GM20000 (cell line): Measurements from ENCODE around the gene ADGRL1.
"Not testable (repeated sequence)": the region's sequence is repeated elsewhere in the genome, so short reads cannot be mapped to it uniquely, and the experiment has no call there.

Source experiments
- DNase-seq: peaks from one replicate; pipeline ENCODE4 v3.0.0; 2012; ENCODE audit warnings: low spot score
- CTCF ChIP-seq: IDR thresholded peaks from 2 replicates; pipeline ENCODE4 v1.5.1; 2012; ENCODE audit warnings: mild to moderate bottlenecking, control low read depth; ENCODE audit errors: extremely low read depth, missing control alignments

The ADGRL1 gene

DNA sequence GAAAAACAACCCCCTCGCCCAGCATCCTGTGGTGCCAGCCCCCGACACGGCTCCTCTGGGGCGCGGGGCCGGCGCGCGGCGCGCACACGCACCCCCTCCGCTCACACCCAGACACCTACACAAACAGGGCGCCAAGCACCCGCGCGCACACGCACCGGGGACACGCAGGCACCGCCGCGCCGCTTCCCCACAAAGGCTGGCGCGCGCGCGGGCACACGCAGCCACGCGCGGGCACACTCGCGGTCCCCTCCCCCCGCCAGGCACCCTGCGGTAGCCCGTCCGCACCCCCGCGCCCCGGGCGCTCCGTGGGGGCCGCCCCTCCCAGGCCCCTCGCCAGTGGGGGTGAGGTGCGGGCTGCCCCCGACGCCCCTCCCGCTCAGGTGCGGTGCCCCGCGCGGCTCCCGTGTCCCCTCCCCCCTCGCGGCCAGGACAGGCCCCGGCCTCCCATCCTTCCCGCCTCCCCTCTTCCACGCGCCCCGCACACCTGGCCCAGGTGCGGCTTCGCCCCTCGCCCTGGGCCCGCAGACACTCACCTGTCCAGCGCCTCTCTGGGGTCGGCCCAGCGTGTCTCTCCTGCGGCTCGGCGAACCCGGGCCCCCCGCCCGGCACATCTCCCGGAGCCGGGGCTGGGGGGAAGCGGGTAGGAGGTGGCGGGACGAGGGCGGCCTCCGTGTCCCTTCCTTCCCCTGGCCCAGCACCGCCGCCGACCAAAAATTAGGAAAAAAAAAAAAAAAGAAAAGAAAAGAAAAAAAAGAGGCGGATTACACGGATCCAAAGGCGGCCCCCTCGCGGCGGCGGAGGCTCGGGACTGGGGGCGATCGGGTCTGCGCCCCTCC, at the start of gene ADGRL1:
TSS of gene ADGRL1 (minus strand) at position 718 of the 836 bp plus-strand sequence. CDS start 22,567 bp downstream, outside the sequence.
- not testable (repeated sequence) for DNase-seq

GRCh38 chr19:14255316-14255715, 49.3 kb upstream of the ADGRL1 start:
- DNase-seq, result not testable (repeated sequence)

- not testable (repeated sequence) for DNase-seq
These were observed 48.0 kb upstream of the ADGRL1 start for GRCh38 chr19:14253822-14254599.

- DNase-seq, result not testable (repeated sequence)
These were observed 46.2 kb upstream of the ADGRL1 start for GRCh38 chr19:14252136-14252535.

DNA sequence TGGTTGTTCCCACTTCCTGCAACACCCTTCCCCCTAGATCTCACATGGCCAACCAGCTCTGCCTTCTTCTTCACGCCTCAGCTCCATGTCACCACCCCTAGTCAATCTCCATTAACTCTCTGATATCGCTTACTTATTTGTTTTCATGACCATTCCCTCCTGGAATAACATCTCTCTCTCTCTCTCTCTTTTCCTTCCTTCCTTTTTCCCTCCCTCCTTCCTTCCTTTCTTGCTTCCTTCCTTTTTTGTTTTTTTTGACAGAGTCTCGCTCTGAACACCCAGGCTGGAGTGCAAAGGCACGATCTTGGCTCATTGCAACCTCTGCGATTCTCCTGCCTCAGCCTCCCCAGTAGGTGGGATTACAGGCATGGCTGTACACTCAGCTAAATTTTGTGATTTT, 44.9 kb upstream of the ADGRL1 start:
- no peak for DNase-seq
- TF ChIP-seq CTCF, result no peak

- DNase-seq, result not testable (repeated sequence)
These were observed 44.3 kb upstream of the ADGRL1 start for GRCh38 chr19:14250315-14250714.

DNA sequence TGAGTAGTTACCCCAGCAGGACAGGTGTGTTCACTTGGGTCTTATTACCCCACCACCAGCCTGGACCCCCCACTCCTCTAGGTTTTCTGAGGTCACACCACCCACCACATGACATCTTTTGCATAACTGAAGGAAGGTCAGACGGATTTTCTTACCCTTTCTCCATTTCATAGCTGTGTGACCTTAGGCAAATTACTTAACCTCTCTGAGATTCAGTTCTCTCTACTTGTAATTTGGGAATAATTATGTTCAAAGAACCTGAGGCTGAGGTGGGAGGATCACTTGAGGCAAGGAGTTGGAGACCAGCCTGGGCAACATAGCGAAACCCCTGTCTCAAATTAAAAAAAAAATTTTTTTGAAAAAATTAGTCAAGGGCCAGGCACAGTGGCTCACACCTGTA, 43.9 kb upstream of the ADGRL1 start:
- DNase-seq, result not testable (repeated sequence)

GRCh38 chr19:14249012-14249754, 43.2 kb upstream of the ADGRL1 start:
- DNase-seq, result not testable (repeated sequence)

DNA sequence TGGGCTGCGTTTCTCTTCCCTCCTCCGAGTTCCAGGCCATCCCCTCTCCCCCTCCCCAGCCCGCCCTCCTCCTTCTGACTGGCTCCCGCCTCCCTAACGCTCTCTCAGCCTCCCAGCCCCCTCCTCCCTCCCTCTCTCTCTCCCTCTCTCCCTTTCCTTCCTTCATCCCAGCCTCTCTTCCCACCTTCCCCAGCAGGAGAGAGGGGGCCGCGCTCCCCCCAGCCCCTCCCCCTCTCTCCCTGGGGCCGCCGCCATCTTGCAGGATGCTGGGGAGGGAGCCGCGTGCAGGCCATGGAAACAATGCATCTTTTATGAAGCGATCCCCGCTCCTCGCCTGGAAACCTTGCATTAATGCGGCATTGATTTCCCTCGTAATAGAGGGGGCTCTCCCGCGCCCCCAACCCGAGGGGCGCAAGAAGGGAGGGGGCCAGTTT, 42.6 kb upstream of the ADGRL1 start:
- no peak for TF ChIP-seq CTCF
- DNase-seq, result no peak

DNA sequence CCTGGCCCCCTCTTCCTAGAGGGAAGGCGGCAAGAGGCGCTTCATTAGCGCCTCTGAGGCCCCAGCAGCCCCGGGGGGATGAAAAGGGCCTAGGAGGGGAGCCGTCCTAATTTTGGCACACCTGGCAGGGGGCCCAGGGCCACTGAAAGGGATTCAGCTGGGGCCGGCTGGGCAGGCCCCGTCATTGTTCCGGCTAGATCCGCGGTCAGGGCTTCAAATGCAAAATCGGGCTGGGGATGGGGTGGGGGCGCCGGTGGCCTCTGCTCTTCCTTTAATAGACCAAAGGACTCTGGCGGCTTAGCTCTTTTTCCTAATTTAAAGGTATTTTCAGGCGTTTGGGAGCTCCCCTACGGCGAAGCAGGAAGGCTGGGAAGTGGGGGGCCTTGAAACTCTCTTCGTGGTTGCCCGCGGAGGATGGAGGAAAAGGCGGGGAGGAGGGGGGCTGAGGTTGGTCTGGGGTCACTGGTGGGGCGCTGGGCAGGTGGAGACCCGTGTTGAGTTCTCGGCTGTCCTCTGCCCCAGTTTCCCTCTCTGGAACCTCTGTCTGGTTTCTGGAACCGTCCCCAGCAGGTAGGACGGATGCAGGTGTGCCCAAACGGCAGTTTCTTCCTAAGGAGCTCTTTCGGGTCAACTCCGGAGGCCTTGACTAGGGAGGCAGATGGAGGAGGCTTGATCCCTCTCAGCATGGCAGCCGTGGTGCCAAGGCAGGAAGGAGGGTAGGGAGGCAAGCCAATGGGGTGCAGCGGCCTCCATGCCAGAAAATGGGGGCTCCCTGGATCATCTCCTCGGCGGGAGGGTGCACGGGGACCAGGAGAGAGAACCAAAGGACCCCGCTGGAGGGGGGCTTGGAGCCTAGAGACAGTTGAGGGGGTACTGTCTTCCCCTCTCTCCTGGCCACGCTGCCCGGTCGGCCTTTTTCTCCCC, 41.8 kb upstream of the ADGRL1 start:
- DNase-seq, result not testable (repeated sequence)

DNA sequence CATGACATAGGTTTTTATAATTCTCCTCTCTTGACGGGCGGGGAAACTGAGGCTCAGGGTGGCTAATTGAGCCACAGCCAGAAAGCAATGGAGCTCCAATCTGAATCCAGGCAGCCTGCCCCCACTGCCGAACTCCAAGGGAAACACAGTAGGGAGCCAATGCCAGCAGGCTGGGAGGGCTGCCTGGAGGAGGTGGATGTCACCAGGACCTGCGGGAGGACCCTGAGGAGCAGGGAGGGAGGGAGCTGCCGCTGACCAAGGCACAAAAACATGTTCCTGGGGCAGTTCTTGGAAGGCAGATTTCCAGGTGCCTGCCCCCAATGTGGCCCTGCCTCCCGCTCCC, 41.2 kb upstream of the ADGRL1 start:
- DNase-seq, result not testable (repeated sequence)

GRCh38 chr19:14244393-14244792, 38.4 kb upstream of the ADGRL1 start:
- not testable (repeated sequence) for DNase-seq

- DNase-seq, result not testable (repeated sequence)
These were observed 37.7 kb upstream of the ADGRL1 start for GRCh38 chr19:14243718-14244117.
